T-helper 22 cell (primary cell): Measurements from ENCODE around the gene UBA3.

Experiments
- DNase-seq: peaks from one replicate; pipeline ENCODE4 v3.0.0-alpha.2; 2020; ENCODE audit warnings: low read depth

UBA3 gene

GRCh38 chr3:69011096-69011730 lies 69.0 kb downstream of the UBA3 start:
- DNase-seq = no peak

DNA sequence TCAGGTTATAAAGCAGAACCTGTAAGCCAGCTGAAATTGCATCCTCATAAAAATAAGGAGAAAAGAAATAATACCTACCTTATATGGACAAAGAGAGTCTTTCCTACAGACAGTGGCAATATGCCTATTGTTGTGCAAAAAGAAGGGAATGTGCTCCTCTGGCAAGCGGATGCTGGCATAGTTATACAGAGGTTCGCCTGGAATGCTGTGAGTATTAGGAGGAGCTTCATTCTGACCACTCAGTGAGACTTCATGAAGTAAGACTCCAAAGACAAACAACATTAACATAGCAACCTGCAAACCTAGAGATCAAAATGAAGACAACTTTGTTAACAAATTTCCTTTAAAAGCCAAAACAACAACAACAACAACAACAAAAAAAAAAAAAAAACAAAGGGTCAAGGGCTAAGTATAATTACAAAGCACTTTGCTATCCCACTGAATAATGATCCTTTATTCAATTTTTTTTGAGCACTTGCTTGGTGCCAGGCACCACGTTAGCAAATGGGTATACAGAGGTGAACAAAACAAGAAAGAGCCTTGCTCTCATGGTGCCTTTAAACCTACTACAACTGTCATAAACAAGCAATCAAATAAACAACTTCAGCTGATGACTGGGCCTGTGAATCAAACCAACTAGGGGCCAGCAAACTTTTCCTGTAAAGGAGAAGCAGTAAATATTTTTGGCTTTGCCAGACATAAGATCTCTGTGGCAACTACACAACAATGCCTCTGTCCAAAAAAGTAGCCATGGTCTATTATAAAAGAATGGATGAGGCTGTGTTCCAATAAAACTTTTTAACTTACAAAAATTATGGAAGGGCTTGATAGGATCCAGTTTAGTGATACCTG lies 70.4 kb downstream of the UBA3 start:
- no peak for DNase-seq

- no peak for DNase-seq
These were observed 71.2 kb downstream of the UBA3 start for GRCh38 chr3:69008980-69009379.

GRCh38 chr3:69005791-69006482 lies 74.2 kb downstream of the UBA3 start:
- DNase-seq = no peak

- no peak for DNase-seq
These were observed 74.9 kb downstream of the UBA3 start for GRCh38 chr3:69005071-69005790.
